Transverse colon (tissue), 4 donors: ENCODE results near the gene FYB2.

ENCODE experiments used
- EP300 ChIP-seq: sonication (generic); formaldehyde crosslinking; IDR thresholded peaks from one replicate; pipeline ENCODE4 v1.6.1; 2017; ENCODE audit warnings: antibody characterized with exemption, low read depth
- POLR2AphosphoS5 ChIP-seq, 3 donors: sonication (generic); formaldehyde crosslinking; IDR thresholded peaks; one replicate each; pipeline ENCODE4 v1.6.1; 2016; ENCODE audit warnings: antibody characterized with exemption in 3 of 3
- TF ChIP-seq, protein P1 (sequence below), 5 experiments: fragments of 200-600 bp in 3 of 5; fragments of 450-650 bp in 2 of 5; sonication (generic) in 3 of 5; IDR thresholded peaks; 1 replicate in 2 of 5; 2 replicates in 3 of 5; pipeline ENCODE4 v1.5.1; 2016 to 2017; ENCODE audit warnings: antibody characterized with exemption in 5 of 5, inconsistent platforms in 3 of 5, mild to moderate bottlenecking in 2 of 5, moderate library complexity in 1 of 5

DNA sequence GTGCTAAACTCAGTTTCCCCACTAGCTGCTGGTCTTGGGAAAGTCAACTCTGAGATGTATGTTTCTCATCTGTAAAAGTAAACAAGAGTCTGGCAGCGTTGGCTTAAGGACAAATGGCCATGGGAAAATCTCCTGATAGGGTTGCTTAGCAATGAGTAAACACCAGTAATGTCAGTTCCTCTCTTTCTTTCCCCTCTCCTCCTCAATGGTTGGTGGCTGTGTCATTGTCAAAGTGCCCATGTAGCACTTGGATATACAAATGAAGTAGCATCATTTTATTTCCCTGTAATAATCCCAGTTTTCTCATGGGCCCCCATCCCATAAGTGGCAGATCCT, 2.2 kb upstream of the FYB2 start:
- TF ChIP-seq EP300 (no peak), POLR2AphosphoS5 (IDR thresholded peaks at IDR 0.05) (no peak)
- TF ChIP-seq, protein P1, sequence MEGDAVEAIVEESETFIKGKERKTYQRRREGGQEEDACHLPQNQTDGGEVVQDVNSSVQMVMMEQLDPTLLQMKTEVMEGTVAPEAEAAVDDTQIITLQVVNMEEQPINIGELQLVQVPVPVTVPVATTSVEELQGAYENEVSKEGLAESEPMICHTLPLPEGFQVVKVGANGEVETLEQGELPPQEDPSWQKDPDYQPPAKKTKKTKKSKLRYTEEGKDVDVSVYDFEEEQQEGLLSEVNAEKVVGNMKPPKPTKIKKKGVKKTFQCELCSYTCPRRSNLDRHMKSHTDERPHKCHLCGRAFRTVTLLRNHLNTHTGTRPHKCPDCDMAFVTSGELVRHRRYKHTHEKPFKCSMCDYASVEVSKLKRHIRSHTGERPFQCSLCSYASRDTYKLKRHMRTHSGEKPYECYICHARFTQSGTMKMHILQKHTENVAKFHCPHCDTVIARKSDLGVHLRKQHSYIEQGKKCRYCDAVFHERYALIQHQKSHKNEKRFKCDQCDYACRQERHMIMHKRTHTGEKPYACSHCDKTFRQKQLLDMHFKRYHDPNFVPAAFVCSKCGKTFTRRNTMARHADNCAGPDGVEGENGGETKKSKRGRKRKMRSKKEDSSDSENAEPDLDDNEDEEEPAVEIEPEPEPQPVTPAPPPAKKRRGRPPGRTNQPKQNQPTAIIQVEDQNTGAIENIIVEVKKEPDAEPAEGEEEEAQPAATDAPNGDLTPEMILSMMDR (IDR thresholded peaks at IDR 0.05) = no peak
